Measurements from ENCODE around the gene NCR1.
"Not testable (repeated sequence)": the region's sequence is repeated elsewhere in the genome, so short reads cannot be mapped to it uniquely, and the experiment has no call there.

Gene NCR1, protein sequence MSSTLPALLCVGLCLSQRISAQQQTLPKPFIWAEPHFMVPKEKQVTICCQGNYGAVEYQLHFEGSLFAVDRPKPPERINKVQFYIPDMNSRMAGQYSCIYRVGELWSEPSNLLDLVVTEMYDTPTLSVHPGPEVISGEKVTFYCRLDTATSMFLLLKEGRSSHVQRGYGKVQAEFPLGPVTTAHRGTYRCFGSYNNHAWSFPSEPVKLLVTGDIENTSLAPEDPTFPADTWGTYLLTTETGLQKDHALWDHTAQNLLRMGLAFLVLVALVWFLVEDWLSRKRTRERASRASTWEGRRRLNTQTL

DNA sequence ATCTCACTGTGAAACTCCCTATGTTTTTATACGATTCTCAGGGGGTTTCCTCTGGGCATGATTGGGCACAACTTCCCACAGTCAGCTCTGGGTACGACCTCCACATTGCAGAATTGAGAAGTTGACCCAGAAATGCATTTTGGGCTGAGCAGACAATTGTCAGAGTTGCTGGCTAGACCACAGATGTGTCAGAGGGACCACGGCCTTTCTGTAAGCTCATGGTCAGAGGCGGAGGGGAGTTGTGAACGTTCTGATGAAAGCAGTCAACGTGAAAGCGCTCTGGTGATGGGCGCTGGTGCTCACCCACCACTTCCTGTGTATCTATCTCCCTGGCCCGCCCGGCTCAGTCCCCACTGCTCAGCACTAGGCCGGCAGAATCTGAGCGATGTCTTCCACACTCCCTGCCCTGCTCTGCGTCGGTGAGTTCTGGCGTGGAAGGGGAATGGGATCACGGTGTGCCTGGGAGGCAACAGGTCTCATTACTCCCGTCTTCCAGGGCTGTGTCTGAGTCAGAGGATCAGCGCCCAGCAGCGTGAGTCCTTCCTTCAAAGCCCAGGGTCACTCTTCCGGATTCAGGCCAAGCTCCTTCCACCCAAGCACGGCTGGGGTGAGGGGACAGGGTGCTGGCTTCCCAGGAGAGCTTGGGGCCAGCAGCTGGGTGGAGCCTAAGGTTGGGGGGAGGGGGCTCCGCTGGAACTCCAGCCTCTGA is at the start of gene NCR1:
TSS of gene NCR1 (plus strand) at position 346 of the 709 bp plus-strand sequence. CDS start at position 386, 40 bp downstream.
- DNase-seq = no peak

- DNase-seq = not testable (repeated sequence)
Measured at GRCh38 chr19:54858476-54858875, 47.5 kb upstream of the NCR1 start.

- not testable (repeated sequence) for DNase-seq
Measured at GRCh38 chr19:54859421-54859820, 46.5 kb upstream of the NCR1 start.

DNA sequence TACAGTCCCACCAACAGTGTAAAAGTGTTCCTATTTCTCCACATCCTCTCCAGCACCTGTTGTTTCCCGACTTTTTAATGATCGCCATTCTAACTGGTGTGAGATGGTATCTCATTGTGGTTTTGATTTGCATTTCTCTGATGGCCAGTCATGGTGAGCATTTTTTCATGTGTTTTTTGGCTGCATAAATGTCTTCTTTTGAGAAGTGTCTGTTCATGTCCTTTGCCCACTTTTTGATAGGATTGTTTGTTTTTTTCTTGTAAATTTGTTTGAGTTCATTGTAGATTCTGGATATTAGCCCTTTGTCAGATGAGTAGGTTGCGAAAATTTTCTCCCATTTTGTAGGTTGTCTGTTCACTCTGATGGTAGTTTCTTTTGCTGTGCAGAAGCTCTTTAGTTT is 42.5 kb upstream of the NCR1 start:
- not testable (repeated sequence) for DNase-seq

DNA sequence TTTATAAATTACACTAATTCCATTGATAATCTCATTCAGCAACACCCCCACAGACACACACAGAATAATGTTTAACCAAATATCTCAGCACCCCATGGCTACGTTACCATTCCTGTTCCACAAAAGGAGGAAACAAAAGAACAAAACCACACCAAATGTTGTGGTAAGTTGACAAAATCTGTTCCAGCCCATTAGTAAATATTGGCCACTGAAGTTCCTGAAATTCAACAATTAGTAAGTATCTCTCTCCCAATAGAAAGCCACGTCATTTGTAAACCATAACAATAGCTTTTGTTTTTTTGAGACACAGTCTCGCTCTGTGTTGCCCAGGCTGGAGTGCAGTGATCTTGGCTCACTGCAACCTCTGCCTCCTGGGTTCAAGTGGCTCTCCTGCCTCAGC is 34.3 kb upstream of the NCR1 start:
- no peak for DNase-seq

DNA sequence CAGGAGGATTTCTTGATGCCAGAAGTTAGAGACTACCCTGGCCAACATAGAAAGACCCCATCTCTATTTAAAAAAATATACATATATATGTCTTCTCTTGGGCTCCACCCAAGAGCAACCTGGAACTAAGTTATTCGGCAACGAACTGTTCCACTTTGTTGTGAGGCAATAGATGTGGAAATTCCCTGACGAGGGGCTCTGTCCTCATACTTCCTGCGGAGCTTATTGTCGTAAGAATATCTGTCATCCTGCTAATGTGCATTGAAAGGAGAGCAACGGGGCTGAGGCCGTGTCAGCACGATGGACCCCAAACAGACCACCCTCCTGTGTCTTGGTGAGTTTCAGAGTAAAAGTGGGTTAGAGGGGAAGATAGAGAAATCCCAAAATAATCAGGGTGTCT is 32.0 kb upstream of the NCR1 start, which contains the start of gene FCAR:
TSS of gene FCAR (plus strand) at position 246 of the 400 bp plus-strand sequence. CDS start at position 301, 55 bp downstream.
- no peak for DNase-seq

GRCh38 chr19:54875506-54875905 is 30.4 kb upstream of the NCR1 start:
- DNase-seq = no peak

GRCh38 chr19:54877471-54877870 is 28.5 kb upstream of the NCR1 start:
- no peak for DNase-seq

DNA sequence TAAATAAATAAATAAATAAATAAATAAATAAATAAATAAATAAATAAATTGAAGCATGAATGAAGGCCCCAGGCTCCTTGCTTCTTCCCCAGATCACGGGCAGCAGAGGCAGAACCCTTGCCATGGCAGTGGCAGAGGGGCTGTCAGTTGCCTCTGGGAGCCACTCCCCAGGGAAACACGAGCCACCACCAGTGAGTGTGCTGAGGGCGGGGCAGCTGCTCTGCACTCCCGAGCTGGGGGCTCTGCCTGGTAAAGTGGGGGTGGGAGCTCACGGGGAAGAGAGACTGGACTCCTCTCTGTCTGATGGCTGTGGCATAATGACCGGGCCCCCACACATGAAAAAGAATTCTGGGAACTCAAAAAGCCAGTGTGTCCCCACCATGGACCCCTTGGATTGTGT is 24.1 kb upstream of the NCR1 start:
- no peak for DNase-seq

- DNase-seq = no peak
Measured at GRCh38 chr19:54882758-54883157, 23.2 kb upstream of the NCR1 start.

GRCh38 chr19:54883228-54883627 is 22.7 kb upstream of the NCR1 start:
- DNase-seq = no peak

- DNase-seq = no peak
Measured at GRCh38 chr19:54888239-54888638, 17.7 kb upstream of the NCR1 start.

DNA sequence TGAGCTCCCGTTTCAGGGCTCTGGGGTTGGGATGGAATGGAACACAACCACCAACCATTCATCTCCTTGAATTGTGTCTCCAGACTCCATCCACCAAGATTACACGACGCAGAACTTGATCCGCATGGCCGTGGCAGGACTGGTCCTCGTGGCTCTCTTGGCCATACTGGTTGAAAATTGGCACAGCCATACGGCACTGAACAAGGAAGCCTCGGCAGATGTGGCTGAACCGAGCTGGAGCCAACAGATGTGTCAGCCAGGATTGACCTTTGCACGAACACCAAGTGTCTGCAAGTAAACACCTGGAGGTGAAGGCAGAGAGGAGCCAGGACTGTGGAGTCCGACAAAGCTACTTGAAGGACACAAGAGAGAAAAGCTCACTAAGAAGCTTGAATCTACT is 16.4 kb upstream of the NCR1 start:
- no peak for DNase-seq

DNA sequence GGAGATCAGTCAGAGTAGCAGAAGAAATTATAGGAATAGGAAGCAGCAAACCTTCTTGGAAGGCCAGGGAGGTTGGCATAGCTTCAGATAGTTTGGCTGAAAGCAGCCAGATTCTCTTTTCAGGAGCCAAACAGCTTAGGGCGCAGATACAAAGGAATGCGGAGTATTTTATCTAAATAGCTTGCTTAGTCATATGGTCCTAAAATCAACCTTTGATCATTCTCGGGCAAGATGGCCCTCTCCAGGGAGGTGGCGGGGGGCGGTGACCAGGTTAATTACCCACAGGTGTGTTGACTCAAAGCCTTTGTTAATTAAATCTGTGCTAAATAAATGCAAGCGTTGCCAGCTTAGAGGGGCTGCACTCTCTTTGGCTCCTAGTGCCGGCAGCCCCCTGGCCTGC is 12.5 kb upstream of the NCR1 start:
- no peak for DNase-seq

GRCh38 chr19:54894106-54894505 is 11.8 kb upstream of the NCR1 start:
- DNase-seq = not testable (repeated sequence)

DNA sequence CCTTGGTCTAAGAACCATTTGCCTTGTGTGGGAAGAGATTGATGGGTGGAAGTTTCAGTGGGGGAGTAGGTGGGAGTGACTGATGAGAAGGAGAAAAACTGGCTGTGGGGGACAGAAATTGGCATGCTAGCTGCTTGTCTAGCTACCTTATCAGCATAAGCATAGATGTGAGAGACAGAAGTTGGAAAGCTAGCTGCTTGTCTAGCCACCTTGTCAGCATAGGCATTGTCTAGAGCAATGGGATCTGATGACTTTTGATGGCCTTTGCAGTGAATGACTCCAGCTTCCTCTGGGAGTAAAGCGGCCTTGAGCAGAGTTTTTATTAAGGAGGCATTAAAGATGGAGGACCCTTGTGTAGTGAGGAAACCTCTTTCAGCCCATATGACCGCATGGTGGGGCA is 9.9 kb upstream of the NCR1 start:
- no peak for DNase-seq

DNA sequence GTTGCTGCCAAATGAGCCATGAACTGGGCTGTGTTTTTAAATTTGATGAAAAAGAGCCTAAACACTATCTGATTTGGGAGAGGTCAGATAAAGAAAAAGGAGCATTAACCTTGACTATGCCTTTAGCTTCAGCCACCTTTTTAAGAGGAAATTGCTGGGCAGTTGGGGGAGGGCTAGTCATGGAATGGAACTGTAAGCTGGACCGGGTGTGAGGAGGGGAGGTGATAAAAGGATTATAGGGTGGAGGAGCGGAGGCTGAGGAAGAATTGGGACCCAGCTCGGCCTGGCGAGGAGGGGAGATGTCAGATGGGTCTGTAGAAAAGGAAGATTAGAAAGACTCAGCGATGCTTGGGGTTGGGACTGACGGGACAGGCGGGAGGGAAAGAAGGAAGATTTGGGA is 7.3 kb upstream of the NCR1 start:
- not testable (repeated sequence) for DNase-seq

DNA sequence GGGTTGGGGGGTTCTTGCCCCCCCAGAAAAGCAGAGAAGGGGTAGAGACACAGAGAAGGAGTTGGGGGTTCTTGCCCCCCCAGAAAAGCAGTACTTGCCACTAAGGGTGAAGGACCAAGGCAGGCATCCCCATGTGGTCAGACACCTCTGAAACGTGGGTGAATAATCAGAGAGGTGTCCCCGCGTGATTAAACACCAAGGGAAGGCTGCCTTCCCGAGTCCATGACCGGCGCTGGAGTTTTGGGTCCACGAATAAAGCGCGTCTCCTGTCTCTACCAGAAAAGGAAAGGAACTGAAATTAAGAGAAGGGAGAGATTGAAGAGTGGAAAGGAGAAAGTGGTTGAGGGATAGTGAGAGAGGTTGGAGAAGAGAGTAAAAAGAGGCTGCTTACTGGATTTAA is 6.3 kb upstream of the NCR1 start:
- not testable (repeated sequence) for DNase-seq

DNA sequence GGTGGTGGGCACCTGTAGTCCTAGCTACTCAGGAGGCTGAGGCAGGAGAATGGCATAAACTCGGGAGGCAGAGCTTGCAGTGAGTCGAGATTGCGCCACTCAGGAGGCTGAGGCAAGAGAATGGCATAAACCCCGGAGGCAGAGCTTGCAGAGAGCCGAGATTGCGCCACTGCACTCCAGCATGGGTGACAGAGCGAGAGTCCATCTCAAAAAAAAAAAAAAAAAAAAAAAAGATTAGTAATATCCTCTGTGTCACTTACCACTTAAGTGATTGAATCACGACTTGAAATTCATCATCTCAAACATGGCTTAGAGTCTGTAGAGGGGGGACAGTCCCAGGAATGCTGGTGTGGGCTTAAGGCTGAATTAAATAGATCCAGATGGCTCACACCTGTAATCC is 4.8 kb upstream of the NCR1 start:
- not testable (repeated sequence) for DNase-seq

- no peak for DNase-seq
Measured at GRCh38 chr19:54902061-54902460, 3.9 kb upstream of the NCR1 start.

GRCh38 chr19:54903303-54903702 is 2.6 kb upstream of the NCR1 start:
- no peak for DNase-seq

DNA sequence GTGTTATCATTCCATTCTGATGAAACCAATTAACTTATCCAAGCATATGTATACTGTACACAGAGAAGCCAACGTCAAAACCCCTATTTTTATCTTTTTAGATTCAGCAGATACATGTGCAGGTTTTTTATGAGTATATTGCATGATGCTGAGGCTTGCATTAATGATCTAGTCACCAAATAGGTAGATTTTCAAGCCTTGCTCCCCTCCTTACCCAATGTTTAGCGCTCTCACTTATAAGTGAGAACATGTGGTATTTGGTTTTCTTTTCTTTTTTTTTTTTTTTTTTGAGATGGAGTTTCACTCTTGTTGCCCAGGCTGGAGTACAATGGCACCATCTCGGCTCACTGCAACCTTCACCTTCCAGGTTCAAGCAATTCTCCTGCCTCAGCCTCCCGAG is 1.7 kb upstream of the NCR1 start:
- not testable (repeated sequence) for DNase-seq

DNA sequence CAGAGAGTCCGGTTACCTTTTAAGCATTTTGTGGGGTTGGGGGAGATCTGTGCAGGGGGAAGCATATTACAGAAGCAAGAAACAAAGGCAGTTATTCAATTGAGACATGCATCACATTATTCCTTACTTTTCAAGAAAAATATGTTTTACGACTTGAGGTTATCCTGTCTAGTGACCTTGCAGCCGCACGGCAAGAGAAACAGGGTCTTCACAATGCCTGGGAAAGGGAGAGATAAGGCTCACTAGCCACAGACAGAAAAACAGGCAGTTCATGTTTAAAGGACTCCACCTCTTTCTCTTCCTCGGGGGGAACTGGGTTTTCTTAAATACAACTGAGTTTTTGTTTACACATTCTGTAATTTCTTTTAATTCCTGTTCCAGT is 536 bp upstream of the NCR1 start:
- DNase-seq = no peak

GRCh38 chr19:54906819-54907218 is 871 bp downstream of the NCR1 start:
- DNase-seq = no peak

DNA sequence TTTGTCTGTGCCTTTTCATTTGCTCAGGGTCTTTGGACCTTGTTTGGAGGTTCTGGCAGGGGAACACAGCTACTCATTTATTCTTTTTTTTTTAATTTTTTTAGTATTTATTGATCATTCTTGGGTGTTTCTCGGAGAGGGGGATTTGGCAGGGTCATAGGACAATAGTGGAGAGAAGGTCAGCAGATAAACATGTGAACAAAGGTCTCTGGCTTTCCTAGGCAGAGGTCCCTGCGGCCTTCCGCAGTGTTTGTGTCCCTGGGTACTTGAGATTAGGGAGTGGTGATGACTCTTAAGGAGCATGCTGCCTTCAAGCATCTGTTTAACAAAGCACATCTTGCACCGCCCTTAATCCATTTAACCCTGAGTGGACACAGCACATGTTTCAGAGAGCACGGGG is 2.0 kb downstream of the NCR1 start:
- not testable (repeated sequence) for DNase-seq
